AG09309 (cell line): ENCODE results near the gene TP73.

Experiments used
- DNase-seq: peaks from one replicate; pipeline ENCODE4 v3.0.0-alpha.2; 2010; ENCODE audit warnings: low read depth
- H3K4me3 ChIP-seq: 2 replicates; pipeline ENCODE4 v1.5.1; 2011; ENCODE audit warnings: mild to moderate bottlenecking, low read depth, low read length, moderate library complexity; ENCODE audit not compliant: control insufficient read depth
- TF ChIP-seq, protein P1 (sequence below): IDR thresholded peaks from 2 replicates; pipeline ENCODE4 v1.5.1; 2011; ENCODE audit warnings: mild to moderate bottlenecking, low read depth, low read length, inconsistent platforms; ENCODE audit not compliant: insufficient read depth, control insufficient read depth; ENCODE audit errors: missing control alignments

TP73 gene

DNA sequence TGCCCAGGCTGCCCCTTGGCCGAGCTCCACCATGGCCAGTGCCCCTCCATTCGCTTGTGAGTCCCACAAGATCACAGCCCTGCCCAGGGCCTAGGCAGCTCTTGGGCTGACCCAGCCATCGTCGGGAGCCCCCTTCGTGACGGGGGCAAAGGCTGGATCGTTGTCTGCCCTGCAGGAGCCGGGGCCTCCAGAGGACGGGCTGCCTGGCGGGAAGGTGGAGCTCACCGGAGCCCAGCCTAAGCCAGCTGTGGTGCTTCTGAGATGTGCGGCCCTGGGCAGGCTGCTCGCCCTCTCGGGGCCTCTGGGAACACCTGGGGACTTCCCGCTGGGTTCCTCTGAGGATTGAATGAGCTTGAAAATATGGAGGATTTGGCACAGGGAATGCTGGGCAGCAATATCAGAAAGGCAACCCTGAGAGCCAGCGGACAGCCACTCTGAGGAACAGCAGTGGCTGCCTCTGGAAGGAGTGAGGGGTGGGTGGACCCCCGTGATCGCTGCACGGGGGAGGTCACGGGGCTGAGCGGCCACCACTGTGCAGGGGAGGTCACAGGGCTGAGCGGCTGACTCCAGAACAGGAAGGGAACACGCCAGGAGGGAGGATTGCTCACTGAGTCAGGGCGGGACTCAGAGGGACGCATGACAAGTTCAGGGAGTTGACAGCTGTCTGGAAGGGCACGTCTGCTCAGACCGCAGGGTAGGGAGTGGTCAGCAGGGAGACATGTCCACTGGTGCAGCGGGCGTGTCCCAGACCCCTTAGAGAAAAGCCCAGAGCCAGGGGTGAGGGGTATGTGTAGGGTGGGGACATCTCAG lies 19.3 kb downstream of the TP73 start:
- no peak overlapping the region for H3K4me3 ChIP-seq
- TF ChIP-seq, protein P1, sequence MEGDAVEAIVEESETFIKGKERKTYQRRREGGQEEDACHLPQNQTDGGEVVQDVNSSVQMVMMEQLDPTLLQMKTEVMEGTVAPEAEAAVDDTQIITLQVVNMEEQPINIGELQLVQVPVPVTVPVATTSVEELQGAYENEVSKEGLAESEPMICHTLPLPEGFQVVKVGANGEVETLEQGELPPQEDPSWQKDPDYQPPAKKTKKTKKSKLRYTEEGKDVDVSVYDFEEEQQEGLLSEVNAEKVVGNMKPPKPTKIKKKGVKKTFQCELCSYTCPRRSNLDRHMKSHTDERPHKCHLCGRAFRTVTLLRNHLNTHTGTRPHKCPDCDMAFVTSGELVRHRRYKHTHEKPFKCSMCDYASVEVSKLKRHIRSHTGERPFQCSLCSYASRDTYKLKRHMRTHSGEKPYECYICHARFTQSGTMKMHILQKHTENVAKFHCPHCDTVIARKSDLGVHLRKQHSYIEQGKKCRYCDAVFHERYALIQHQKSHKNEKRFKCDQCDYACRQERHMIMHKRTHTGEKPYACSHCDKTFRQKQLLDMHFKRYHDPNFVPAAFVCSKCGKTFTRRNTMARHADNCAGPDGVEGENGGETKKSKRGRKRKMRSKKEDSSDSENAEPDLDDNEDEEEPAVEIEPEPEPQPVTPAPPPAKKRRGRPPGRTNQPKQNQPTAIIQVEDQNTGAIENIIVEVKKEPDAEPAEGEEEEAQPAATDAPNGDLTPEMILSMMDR = no peak
- DNase-seq = no peak

DNA sequence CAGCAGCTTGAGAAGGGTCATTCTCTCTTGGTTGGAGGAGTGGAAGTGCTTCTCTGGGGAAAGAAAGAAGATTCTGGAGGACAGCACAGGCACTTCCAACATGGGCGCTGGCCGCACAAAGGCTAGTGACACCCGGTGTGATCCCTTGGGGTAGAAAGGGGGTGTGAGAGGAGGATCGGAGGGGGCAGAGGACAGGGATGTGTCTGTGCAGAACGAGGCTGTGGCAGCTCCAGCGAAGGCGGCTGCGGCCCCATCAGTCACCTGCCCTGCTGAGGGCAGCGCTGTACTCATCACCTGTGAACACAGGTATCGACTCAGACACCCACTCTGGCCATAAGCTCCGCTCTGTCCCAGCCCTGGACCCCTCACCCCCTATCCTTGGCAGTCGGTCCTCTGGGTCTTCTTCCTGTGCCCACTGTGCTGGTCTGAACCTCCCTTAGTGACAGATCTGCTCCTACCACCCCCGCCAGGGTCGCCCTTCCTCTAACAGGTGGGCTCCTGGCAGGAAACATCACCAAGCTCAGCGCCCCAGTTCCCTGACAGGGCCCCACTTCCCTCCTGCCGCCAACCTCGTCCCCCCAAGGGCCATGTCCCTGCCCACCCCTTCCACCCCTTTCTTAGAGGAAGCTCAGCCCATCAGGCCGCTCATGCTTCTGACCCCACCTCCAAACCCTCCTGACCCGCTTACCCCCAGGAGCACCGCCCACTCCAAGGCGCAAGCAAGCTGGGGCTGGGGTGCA lies 20.1 kb downstream of the TP73 start:
- TF ChIP-seq, protein P1 = no peak
- H3K4me3 ChIP-seq = no peak overlapping the region
- no peak for DNase-seq

- DNase-seq = no peak
- TF ChIP-seq, protein P1 = no peak
- H3K4me3 ChIP-seq = no peak overlapping the region
These were observed 20.6 kb downstream of the TP73 start for GRCh38 chr1:3672971-3673361.

- no peak overlapping the region for H3K4me3 ChIP-seq
- TF ChIP-seq, protein P1 = no peak
- DNase-seq = no peak
These were observed 21.2 kb downstream of the TP73 start for GRCh38 chr1:3673381-3674099.

GRCh38 chr1:3674100-3675094 lies 22.1 kb downstream of the TP73 start:
- H3K4me3 ChIP-seq = no peak overlapping the region
- no peak for DNase-seq
- TF ChIP-seq, protein P1 = no peak
